Measurements from ENCODE around the gene ISM1. TPM values are rescaled to one million over a fixed set of nuclear protein-coding genes. Genes with fewer than 3 reads are reported as not detected.
A peak's percentile ranks its signal among the peaks of the same experiment; 100 is the strongest.

The ISM1 gene
- total RNA-seq, 2 donors from 2014 or later, result not detected

DNA sequence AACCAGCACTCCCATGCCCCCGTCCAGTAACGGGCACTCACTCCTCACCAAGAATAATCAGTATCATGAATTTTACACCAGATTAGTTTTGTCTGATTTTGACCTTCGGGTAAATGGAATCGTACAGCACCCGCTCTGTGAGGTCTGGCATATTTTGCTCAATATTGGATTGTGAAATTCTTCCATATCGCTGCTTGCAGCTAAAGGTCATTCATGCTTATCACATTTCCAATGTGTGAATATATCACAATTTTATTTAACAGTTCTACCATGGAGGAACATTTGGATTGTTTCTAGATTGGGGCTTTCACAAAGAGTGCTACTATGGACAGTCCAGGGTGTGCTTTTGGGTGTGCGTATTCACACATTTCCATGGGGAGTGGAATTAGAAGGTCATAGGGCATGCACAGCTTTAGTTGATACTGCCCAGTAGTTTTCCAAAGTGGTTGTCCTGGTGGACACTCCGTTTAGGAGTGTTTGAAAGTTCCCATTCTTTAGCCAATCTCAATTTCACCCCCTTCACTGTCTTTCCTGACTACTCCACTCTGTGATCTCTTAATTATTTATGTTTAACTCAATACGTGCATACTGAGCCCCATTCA is 86.6 kb downstream of the ISM1 start:
- H3K4me3 Mint-ChIP-seq, result no peak overlapping the region
- H3K27ac Mint-ChIP-seq, result no peak overlapping the region
- no peaks in the 10 kb centered on the region for H3K9me3 Mint-ChIP-seq
- DNase-seq (ENCODE audit: low spot score) (no peak), ATAC-seq (no peak)
- peaks cover 14 to 16% of the 10 kb centered on the region in 2 donors for H3K27me3 Mint-ChIP-seq
- no peaks in the 10 kb centered on the region for H3K36me3 Mint-ChIP-seq
- H3K4me1 Mint-ChIP-seq (ENCODE audit: low read depth in 2 of 2), result no peaks in the 10 kb centered on the region

DNA sequence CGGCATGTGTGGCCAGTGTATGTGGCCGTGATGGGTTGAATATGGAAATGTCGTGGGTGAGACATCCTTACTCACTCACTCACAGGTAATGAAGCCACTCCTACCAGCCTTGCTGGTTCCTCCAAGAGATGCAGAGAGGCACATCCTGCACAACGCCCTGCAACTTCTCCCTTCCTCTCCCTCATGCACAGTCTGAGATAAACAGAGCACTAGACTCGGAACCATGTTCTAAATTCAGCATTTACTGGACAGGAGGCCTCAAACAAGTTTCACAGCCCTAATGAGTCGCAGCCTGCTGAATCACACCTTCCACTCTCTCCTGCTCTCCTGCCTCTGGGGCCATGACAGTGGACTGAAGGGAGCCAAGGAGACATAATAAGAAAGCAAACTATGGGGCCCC is 91.2 kb downstream of the ISM1 start:
- H3K27me3 Mint-ChIP-seq, result peaks cover 29 to 34% of the 10 kb centered on the region in 2 donors
- H3K36me3 Mint-ChIP-seq, result no peaks in the 10 kb centered on the region
- DNase-seq (ENCODE audit: low spot score) (no peak), ATAC-seq (peak in 1 of 2 donors; percentile 36)
- H3K9me3 Mint-ChIP-seq, result peaks cover 5% of the 10 kb centered on the region
- H3K4me1 Mint-ChIP-seq (ENCODE audit: low read depth in 2 of 2), result no peaks in the 10 kb centered on the region
- H3K4me3 Mint-ChIP-seq, result no peak overlapping the region
- no peak overlapping the region for H3K27ac Mint-ChIP-seq

DNA sequence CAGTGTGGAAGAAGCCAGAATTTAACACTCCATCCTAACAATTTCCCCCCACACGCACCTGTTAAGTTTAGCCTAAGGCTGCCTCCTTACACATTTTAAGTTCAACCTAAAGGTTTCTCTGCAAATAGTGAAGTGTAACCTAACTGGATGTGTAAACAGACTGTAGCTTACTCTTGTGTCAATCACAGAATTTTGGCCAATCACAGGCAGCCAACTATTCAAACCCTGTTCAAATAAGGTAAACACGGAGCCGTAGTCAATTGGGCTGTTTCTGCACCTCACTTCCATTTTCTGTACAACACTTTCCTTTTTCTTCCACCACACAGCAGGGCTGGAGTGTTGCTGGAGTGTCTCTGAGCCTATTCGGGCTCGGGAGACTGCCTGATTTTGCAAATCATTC is 92.1 kb downstream of the ISM1 start:
- ATAC-seq (no peak), DNase-seq (ENCODE audit: low spot score) (no peak)
- Mint-ChIP-seq H3K4me3 (no peak overlapping the region), H3K9me3 (peaks cover 5% of the 10 kb centered on the region), H3K36me3 (no peaks in the 10 kb centered on the region), H3K4me1 (ENCODE audit: low read depth in 2 of 2) (no peaks in the 10 kb centered on the region), H3K27ac (no peak overlapping the region), H3K27me3 (peaks cover 29 to 34% of the 10 kb centered on the region in 2 donors)

DNA sequence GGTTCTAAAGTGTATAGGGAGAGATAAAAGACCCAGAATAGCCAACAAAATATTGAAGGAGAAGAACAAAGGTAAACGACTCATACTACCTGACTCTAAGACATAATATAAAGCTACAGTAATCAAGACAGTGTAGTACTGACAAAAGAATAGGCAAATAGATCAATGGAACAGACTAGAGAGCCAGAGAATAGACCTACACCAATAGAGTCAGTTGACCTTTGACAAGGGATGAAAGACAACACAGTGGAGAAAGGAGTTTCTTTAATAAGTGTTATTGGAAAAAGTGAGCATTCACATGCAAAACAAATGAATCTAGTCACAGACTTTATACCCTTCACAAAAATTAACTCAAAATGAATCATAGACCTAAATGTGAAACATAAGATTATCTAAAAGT is 96.4 kb downstream of the ISM1 start:
- Mint-ChIP-seq H3K4me1 (ENCODE audit: low read depth in 2 of 2) (no peaks in the 10 kb centered on the region), H3K27me3 (peaks cover 24 to 31% of the 10 kb centered on the region in 2 donors), H3K9me3 (peaks cover 7% of the 10 kb centered on the region), H3K36me3 (no peaks in the 10 kb centered on the region), H3K27ac (no peak overlapping the region), H3K4me3 (no peak overlapping the region)
- DNase-seq (ENCODE audit: low spot score), result no peak
- ATAC-seq, result no peak

DNA sequence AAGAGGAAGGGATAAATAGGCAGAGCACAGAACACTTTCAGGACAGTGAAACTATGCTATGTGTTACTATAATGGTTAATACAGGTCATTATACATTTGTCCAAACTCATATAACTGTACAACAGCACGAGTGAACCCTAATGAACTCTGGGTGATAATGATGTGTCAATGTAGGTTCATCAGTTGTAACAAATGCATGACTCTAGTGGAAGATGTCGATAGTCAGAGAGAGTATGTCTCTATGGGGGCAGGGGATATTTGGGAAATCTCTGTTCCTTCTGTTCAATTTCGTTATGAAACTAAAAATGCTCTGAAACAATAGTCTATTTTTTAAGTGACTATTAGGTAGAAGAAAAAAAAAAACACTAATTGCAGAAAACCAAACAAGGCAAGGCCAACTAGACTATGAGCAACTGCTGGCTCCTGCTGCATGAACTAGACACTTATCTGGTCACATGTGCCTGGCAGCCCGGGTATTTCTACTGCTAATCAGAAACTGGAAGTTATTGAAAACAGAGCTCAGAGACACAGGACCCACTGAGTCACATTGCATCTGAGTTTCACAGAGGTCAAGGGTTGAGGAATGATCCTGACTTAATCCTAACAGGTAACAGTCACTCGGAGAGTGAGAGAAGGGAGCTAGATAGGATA is 97.9 kb downstream of the ISM1 start:
- Mint-ChIP-seq H3K9me3 (peaks cover 7% of the 10 kb centered on the region), H3K4me1 (ENCODE audit: low read depth in 2 of 2) (no peaks in the 10 kb centered on the region), H3K36me3 (no peaks in the 10 kb centered on the region), H3K4me3 (no peak overlapping the region), H3K27me3 (peaks cover 19 to 26% of the 10 kb centered on the region in 2 donors), H3K27ac (no peak overlapping the region)
- ATAC-seq (no peak), DNase-seq (ENCODE audit: low spot score) (no peak)

DNA sequence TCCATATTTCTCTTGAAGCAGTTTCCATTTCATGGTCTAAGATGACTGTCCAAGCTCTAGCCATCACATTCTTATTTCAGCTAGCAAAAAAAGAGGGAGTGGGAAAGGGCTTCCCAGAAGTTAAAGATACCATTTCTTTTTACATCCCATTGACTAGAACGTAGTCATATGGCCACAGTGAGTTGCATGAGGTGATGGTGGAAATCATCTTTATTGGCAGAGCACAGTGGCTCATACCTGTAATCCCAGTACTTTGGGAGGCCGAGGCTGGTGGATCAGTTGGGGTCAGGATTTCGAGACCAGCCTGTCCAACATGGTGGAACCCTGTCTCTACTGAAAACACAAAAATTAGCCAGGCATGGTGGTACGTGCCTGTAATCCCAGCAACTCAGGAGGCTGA is 99.6 kb downstream of the ISM1 start:
- H3K27ac Mint-ChIP-seq, result no peak overlapping the region
- H3K4me3 Mint-ChIP-seq, result no peak overlapping the region
- DNase-seq (ENCODE audit: low spot score) (no peak), ATAC-seq (no peak)
- H3K4me1 Mint-ChIP-seq (ENCODE audit: low read depth in 2 of 2), result no peaks in the 10 kb centered on the region
- H3K36me3 Mint-ChIP-seq, result no peaks in the 10 kb centered on the region
- peaks cover 17 to 24% of the 10 kb centered on the region in 2 donors for H3K27me3 Mint-ChIP-seq
- H3K9me3 Mint-ChIP-seq, result peaks cover 7% of the 10 kb centered on the region

DNA sequence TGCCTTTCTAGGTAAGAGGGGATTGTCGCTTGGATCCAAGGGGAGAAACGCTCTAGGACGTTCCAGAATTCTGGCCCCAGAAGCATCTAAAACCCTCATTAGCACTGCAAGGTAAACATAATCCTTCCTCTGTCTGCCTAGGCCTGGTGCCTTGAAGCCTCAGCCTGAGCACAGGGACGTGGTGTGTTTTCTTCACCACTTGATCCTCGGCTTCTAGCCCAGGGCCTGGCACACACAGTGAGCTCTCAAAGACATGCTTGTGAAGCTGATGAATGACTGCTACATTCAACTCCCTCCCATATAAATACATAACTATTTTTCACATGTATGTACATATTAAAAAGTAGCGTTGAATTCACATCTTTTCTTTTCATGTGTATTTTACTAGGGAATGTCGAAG is 100.3 kb downstream of the ISM1 start:
- H3K27me3 Mint-ChIP-seq, result peaks cover 18 to 24% of the 10 kb centered on the region in 2 donors
- H3K9me3 Mint-ChIP-seq, result peaks cover 7% of the 10 kb centered on the region
- ATAC-seq, result no peak
- no peak overlapping the region for H3K4me3 Mint-ChIP-seq
- no peaks in the 10 kb centered on the region for H3K4me1 Mint-ChIP-seq (ENCODE audit: low read depth in 2 of 2)
- no peaks in the 10 kb centered on the region for H3K36me3 Mint-ChIP-seq
- H3K27ac Mint-ChIP-seq, result no peak overlapping the region
- DNase-seq (ENCODE audit: low spot score), result no peak

DNA sequence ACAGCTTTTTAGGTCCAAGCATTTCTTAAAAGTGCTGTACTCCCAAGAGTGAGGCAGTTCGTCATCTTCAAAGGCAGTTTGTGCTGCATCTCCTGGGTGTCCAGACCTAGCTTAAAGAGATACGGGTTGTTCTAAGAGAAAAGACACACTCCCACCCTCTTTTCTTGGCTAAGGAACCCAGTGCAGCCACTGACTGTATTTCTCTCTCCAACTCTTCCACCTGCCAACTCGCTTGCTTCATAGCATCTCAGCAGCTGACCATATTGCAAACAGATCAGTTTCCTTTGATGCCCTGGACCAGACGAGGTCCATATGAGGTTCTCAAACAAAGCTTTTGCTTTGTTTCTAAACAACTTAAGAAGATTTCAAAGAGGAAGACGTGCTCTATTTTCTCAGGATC is 101.1 kb downstream of the ISM1 start:
- peaks cover 26 to 32% of the 10 kb centered on the region in 2 donors for H3K27me3 Mint-ChIP-seq
- DNase-seq (ENCODE audit: low spot score) (no peak), ATAC-seq (no peak)
- H3K27ac Mint-ChIP-seq, result no peak overlapping the region
- H3K4me1 Mint-ChIP-seq (ENCODE audit: low read depth in 2 of 2), result no peaks in the 10 kb centered on the region
- no peaks in the 10 kb centered on the region for H3K36me3 Mint-ChIP-seq
- H3K4me3 Mint-ChIP-seq, result no peak overlapping the region
- H3K9me3 Mint-ChIP-seq, result peaks cover 8% of the 10 kb centered on the region

DNA sequence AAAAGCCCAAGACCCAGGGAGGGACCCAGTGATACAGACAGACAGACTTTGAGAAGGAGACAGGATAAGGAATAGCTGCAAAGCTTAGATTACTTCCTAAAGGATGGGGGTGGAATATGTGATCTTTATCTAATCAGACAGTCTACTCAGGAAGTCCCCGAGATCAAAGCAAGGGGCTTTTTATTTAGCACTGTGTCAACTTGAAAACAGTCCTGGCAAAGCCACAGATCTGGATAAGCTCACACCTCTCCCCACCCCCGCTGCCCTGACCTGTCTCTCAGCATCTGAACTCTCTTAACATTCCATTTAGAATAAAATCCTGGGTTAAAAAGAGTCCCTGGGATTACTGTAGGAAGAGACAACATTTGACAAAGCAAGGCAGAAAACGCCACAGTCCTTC is 101.5 kb downstream of the ISM1 start:
- no peak overlapping the region for H3K4me3 Mint-ChIP-seq
- ATAC-seq (no peak), DNase-seq (ENCODE audit: low spot score) (no peak)
- no peak overlapping the region for H3K27ac Mint-ChIP-seq
- H3K9me3 Mint-ChIP-seq, result peaks cover 8% of the 10 kb centered on the region
- no peaks in the 10 kb centered on the region for H3K36me3 Mint-ChIP-seq
- H3K4me1 Mint-ChIP-seq (ENCODE audit: low read depth in 2 of 2), result no peaks in the 10 kb centered on the region
- H3K27me3 Mint-ChIP-seq, result peaks cover 28 to 32% of the 10 kb centered on the region in 2 donors

DNA sequence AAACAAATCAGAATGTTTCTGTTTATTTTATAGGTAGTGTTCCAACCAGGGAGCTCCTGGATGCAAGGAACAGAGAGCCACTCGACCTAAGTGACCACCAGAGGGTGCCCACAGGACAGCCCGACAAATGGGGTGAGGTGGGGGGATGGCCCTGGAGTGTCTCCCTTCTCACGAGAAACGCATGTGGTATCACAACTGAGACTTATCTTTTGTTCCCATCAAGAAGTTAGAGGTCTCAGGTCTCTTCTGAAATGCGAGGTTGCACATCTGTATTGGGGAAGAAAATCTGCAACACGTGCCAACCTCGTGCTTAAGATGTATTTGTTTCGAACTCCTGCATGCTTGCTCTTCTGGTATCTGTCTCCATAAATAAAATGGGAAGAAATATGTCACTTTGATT is 104.0 kb downstream of the ISM1 start:
- no peaks in the 10 kb centered on the region for H3K4me1 Mint-ChIP-seq (ENCODE audit: low read depth in 2 of 2)
- no peaks in the 10 kb centered on the region for H3K36me3 Mint-ChIP-seq
- no peak for DNase-seq (ENCODE audit: low spot score)
- peaks cover 28 to 29% of the 10 kb centered on the region in 2 donors for H3K27me3 Mint-ChIP-seq
- no peak overlapping the region for H3K27ac Mint-ChIP-seq
- peaks cover 6% of the 10 kb centered on the region for H3K9me3 Mint-ChIP-seq
- ATAC-seq, result no peak
- H3K4me3 Mint-ChIP-seq, result no peak overlapping the region

DNA sequence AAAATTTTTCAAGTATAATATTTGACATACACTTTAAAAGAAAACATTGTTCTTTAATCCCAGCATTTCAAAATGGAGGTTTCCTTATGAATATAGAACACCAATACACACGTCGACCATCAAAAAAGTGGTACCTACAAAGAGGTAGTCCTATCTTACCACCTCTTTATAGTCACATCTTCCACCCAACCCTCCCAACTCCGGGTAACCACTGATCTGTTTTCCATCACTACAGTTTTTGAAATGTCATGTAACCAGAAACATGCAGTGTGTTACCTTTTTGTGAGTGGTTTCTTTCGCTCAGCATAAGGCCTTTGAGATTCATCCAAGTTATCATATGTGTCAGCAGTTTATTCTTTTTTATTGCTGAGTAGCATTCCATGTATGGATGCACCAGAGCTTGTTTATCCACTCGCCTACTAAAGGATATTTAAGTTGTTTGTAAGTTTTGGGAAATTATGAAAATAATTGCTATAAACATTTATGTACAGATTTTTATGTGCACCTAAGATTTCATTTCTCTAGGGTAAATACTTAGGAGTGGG is 104.8 kb downstream of the ISM1 start:
- Mint-ChIP-seq H3K36me3 (no peaks in the 10 kb centered on the region), H3K27me3 (peaks cover 26 to 28% of the 10 kb centered on the region in 2 donors), H3K9me3 (peaks cover 6% of the 10 kb centered on the region), H3K4me3 (no peak overlapping the region), H3K4me1 (ENCODE audit: low read depth in 2 of 2) (no peaks in the 10 kb centered on the region), H3K27ac (no peak overlapping the region)
- DNase-seq (ENCODE audit: low spot score) (no peak), ATAC-seq (no peak)

DNA sequence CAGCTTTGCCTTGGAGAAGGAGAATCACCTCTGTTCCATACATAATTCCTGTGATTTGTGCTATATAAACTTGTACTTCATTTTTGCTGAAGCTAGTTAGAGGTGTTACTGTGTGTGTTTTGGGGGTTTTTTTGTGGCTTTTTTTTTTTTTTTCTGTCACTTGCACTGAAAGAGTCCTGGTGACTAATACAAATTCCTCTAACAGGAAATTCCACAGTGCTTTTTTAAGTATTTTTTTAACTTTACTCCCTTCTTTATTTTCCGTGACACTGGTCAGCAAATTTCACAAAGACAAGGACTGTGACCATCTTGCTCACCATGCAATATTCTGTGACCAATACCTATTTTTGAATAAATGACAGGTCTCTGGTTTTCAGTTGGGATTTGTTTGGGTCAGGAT is 110.5 kb downstream of the ISM1 start:
- H3K9me3 Mint-ChIP-seq, result peaks cover 6% of the 10 kb centered on the region
- no peak for DNase-seq (ENCODE audit: low spot score)
- no peak overlapping the region for H3K4me3 Mint-ChIP-seq
- no peak for ATAC-seq
- H3K27ac Mint-ChIP-seq, result no peak overlapping the region
- peaks cover 16 to 21% of the 10 kb centered on the region in 2 donors for H3K27me3 Mint-ChIP-seq
- H3K4me1 Mint-ChIP-seq (ENCODE audit: low read depth in 2 of 2), result no peaks in the 10 kb centered on the region
- no peaks in the 10 kb centered on the region for H3K36me3 Mint-ChIP-seq

DNA sequence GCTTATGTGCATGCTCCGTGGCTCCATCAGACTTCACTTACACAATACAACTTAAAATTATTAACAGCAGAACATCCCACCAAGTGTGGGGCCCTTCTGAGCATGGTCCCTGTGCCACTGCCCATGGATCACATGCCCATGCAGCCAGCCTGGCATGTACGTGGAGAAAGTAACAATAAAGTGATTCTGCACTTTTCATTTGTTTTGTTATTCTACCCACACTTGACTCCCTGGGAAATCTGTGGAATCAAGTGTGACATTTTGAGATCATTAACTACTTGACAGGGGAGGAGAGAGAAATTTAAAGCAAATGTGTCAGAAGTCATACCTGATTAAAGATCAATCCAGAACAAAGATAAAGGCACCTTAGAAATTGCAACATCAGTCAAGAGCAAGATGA is 112.0 kb downstream of the ISM1 start:
- Mint-ChIP-seq H3K9me3 (no peaks in the 10 kb centered on the region), H3K4me1 (ENCODE audit: low read depth in 2 of 2) (no peaks in the 10 kb centered on the region), H3K36me3 (no peaks in the 10 kb centered on the region), H3K27ac (no peak overlapping the region), H3K27me3 (peaks cover 6 to 18% of the 10 kb centered on the region in 2 donors), H3K4me3 (no peak overlapping the region)
- ATAC-seq, result no peak
- no peak for DNase-seq (ENCODE audit: low spot score)

DNA sequence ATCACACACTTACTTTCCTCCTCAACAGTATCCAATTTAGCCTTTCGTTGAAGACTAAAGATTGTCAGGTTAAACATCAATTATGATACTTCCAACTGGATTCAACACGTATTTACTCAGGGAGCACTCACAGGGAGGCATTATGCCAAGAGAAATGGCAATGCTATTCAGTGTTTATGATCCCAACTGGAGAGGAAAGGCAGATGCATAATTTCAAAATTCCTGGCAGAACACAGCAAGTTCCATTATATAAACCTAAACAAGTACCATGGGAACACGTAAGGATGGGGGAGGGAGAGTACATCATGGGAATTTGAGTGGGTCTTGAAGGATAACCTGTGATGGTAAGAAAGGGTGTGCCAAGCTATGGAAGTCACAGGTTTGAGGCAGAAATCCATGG is 112.7 kb downstream of the ISM1 start:
- Mint-ChIP-seq H3K27ac (no peak overlapping the region), H3K4me3 (no peak overlapping the region), H3K27me3 (peaks cover 6 to 18% of the 10 kb centered on the region in 2 donors), H3K9me3 (no peaks in the 10 kb centered on the region), H3K4me1 (ENCODE audit: low read depth in 2 of 2) (no peaks in the 10 kb centered on the region), H3K36me3 (no peaks in the 10 kb centered on the region)
- DNase-seq (ENCODE audit: low spot score) (no peak), ATAC-seq (no peak)

Data from natural killer cell treated with Interleukin-12 subunit alpha and Interleukin-12 subunit beta and Interleukin-15 and Interleukin-18, amount 100 ng/mL, for 72 hours (primary cell).